Activated CD4-positive, alpha-beta memory T cell treated with anti-CD3 and anti-CD28 coated beads, Interleukin-2, amount 10 ng/mL, durations not matched to agents 7 days and 5 days (primary cell): ENCODE data around the gene SPINK5. TPM values are rescaled to one million over a fixed set of nuclear protein-coding genes. Genes with fewer than 3 reads are reported as not detected.

Source experiments
- CTCF ChIA-PET: fragments of 350-600 bp; sonication (Branson Sonifier 250); formaldehyde crosslinking; loops from one replicate; lab custom pipeline; 2021; ENCODE audit warnings: antibody characterized with exemption, inconsistent platforms; lab: Charles Lee
- POLR2A ChIA-PET: fragments of 350-600 bp; sonication (Branson Sonifier 250); formaldehyde crosslinking; loops from one replicate; lab custom pipeline; 2021; ENCODE audit warnings: antibody characterized with exemption; lab: Charles Lee
- DNase-seq: peaks from one replicate; pipeline ENCODE4 v3.0.0-alpha.2; 2020
- H3K27ac Mint-ChIP-seq: one replicate; pipeline ENCODE4 v1.8.0; 2021; ENCODE audit warnings: mild to moderate bottlenecking, mixed read lengths
- H3K27me3 Mint-ChIP-seq: one replicate; pipeline ENCODE4 v1.8.0; 2021; ENCODE audit warnings: mixed read lengths
- H3K36me3 Mint-ChIP-seq: one replicate; pipeline ENCODE4 v1.8.0; 2021; ENCODE audit warnings: low read depth, mixed read lengths
- H3K4me1 Mint-ChIP-seq: one replicate; pipeline ENCODE4 v1.8.0; 2021; ENCODE audit warnings: mixed read lengths
- H3K4me3 Mint-ChIP-seq: one replicate; pipeline ENCODE4 v1.8.0; 2021; ENCODE audit warnings: mild to moderate bottlenecking, mixed read lengths
- H3K9me3 Mint-ChIP-seq: one replicate; pipeline ENCODE4 v1.8.0; 2021; ENCODE audit warnings: mixed read lengths
- total RNA-seq, 2 experiments: library from RNA; stranded (reverse); gene quantifications; one replicate each; pipeline ENCODE4 v1.2.3, GENCODE V29; 2021

Gene SPINK5
- total RNA-seq, 2 experiments from 2014 or later = not detected

- H3K9me3 Mint-ChIP-seq = no peaks in the 10 kb centered on the region
- H3K4me3 Mint-ChIP-seq = no peak overlapping the region
- H3K4me1 Mint-ChIP-seq = no peaks in the 10 kb centered on the region
- DNase-seq = no peak
- H3K27ac Mint-ChIP-seq = no peak overlapping the region
- H3K27me3 Mint-ChIP-seq = peaks cover 5% of the 10 kb centered on the region
- CTCF ChIA-PET = no interaction called here
- no peaks in the 10 kb centered on the region for H3K36me3 Mint-ChIP-seq
- POLR2A ChIA-PET = no interaction called here
These were observed 102.9 kb downstream of the SPINK5 start for GRCh38 chr5:148166550-148167283.

- no peak for DNase-seq
- Mint-ChIP-seq H3K4me1 (no peaks in the 10 kb centered on the region), H3K27me3 (peaks cover 9% of the 10 kb centered on the region), H3K27ac (no peak within 1 kb of the TSS), H3K36me3 (no peaks in the 10 kb centered on the region), H3K4me3 (no peak within 1 kb of the TSS), H3K9me3 (no peaks in the 10 kb centered on the region)
- CTCF ChIA-PET = no interaction called here
- POLR2A ChIA-PET = no interaction called here
These were observed 104.5 kb downstream of the SPINK5 start, which contains the start of gene SPINK14 for GRCh38 chr5:148168246-148168645. SPINK14 (plus strand) TSS chr5:148168546; CDS start chr5:148169733, 1,187 bp downstream.

GRCh38 chr5:148172377-148172776 lies 108.6 kb downstream of the SPINK5 start:
- Mint-ChIP-seq H3K27ac (no peak overlapping the region), H3K36me3 (no peaks in the 10 kb centered on the region), H3K4me1 (no peaks in the 10 kb centered on the region), H3K27me3 (peaks cover 11% of the 10 kb centered on the region), H3K4me3 (no peak overlapping the region), H3K9me3 (no peaks in the 10 kb centered on the region)
- DNase-seq = no peak
- CTCF ChIA-PET = no interaction called here
- POLR2A ChIA-PET = no interaction called here

- Mint-ChIP-seq H3K4me3 (no peak overlapping the region), H3K9me3 (no peaks in the 10 kb centered on the region), H3K4me1 (no peaks in the 10 kb centered on the region), H3K36me3 (no peaks in the 10 kb centered on the region), H3K27ac (no peak overlapping the region), H3K27me3 (peaks cover 14% of the 10 kb centered on the region)
- POLR2A ChIA-PET = no interaction called here
- CTCF ChIA-PET = no interaction called here
- DNase-seq = no peak
These were observed 112.7 kb downstream of the SPINK5 start for GRCh38 chr5:148176480-148176879.

- no peak for DNase-seq
- Mint-ChIP-seq H3K4me1 (no peaks in the 10 kb centered on the region), H3K27me3 (peaks cover 14% of the 10 kb centered on the region), H3K4me3 (no peak overlapping the region), H3K9me3 (no peaks in the 10 kb centered on the region), H3K27ac (no peak overlapping the region), H3K36me3 (no peaks in the 10 kb centered on the region)
- POLR2A ChIA-PET = no interaction called here
- CTCF ChIA-PET = no interaction called here
These were observed 113.4 kb downstream of the SPINK5 start for GRCh38 chr5:148177207-148177606.

- Mint-ChIP-seq H3K9me3 (no peaks in the 10 kb centered on the region), H3K27me3 (peaks cover 10% of the 10 kb centered on the region), H3K4me1 (no peaks in the 10 kb centered on the region), H3K4me3 (no peak overlapping the region), H3K36me3 (no peaks in the 10 kb centered on the region), H3K27ac (no peak overlapping the region)
- ChIA-PET POLR2A (no interaction called here), CTCF (interaction anchor here (1.5 to 3.1 kb wide), 3 partner anchors 193 to 552 kb away, joined by 4 to 22 read pairs (median 8); no protein-coding TSS in a partner anchor)
- no peak for DNase-seq
These were observed 115.5 kb downstream of the SPINK5 start for GRCh38 chr5:148179234-148179824.

GRCh38 chr5:148186248-148187003 lies 122.6 kb downstream of the SPINK5 start:
- Mint-ChIP-seq H3K4me1 (peaks cover 9% of the 10 kb centered on the region), H3K4me3 (no peak overlapping the region)

More at GRCh38 chr5:148186248-148187003, 122.6 kb downstream of the SPINK5 start:
- ChIA-PET POLR2A (no interaction called here), CTCF (interaction anchor here (0.6 to 1.4 kb wide), 2 partner anchors 43 to 544 kb away, joined by 3 to 5 read pairs; no protein-coding TSS in a partner anchor)
- Mint-ChIP-seq H3K27me3 (peaks cover 6% of the 10 kb centered on the region), H3K36me3 (no peaks in the 10 kb centered on the region), H3K27ac (no peak overlapping the region), H3K9me3 (no peaks in the 10 kb centered on the region)
- no peak for DNase-seq

Other genes with a start within 250 kb of the SPINK5 start
- gene SPINK1, start 232.3 kb upstream of the SPINK5 start, total RNA-seq = not detected
- gene SCGB3A2, start 185.3 kb upstream of the SPINK5 start, total RNA-seq = not detected
- not detected for gene C5orf46, start 157.4 kb upstream of the SPINK5 start, total RNA-seq
- not detected for gene SPINK14, start 104.6 kb downstream of the SPINK5 start, total RNA-seq
- gene SPINK6, start 139.1 kb downstream of the SPINK5 start, total RNA-seq = not detected
- not detected for gene MARCOL, start 174.5 kb downstream of the SPINK5 start, total RNA-seq
- gene SPINK13, start 204.8 kb downstream of the SPINK5 start, total RNA-seq = not detected
- not detected for gene SPINK7, start 248.4 kb downstream of the SPINK5 start, total RNA-seq